Measurements from ENCODE around the gene MAP3K2.

Gene MAP3K2

DNA sequence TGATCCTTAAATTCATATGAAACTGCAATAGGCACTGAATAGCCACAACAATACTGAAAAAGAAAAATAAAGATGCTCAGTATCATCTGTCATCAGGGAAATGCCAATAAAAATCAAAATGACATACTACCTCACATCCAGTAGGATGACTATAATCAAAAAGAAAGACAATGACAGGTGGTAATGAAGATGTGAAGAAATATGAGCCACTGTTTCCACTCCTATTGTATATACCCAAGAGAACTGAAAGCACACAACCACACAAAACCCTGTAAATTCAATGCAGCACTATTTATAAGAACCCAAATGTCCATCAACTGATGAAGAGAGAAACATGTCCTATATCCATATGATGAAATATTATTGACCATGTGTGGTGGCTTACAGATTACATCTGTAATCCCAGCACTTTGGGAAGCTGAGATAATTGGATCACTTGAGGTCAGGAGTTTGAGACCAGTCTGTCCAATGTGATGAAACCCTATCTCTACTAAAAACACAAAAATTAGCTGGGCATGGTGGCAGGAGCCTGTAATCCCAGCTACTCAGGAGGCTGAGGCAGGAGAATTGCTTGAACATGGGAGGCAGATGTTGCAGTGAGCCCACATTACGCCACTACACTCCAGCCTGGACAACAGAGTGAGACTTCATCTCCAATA lies 39.9 kb downstream of the MAP3K2 start:
- no peak for DNase-seq

DNA sequence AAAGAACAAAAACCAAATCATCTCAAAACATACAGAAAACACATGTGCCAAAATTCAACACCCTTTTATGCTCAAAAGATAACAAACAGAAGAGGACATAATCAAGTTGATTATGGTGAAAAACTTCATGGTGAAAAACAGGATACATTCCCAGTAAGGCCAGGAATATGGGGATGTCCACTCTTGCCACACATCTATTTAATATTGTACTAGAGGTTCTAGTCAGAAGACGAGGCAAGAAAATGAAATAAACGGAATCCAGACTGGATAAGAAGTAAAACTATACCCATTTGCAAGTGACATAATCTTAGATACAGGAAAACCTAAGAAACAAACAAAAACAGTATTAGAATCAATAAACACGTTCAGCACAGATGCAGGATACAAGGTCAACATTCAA lies 40.8 kb downstream of the MAP3K2 start:
- no peak for DNase-seq

DNA sequence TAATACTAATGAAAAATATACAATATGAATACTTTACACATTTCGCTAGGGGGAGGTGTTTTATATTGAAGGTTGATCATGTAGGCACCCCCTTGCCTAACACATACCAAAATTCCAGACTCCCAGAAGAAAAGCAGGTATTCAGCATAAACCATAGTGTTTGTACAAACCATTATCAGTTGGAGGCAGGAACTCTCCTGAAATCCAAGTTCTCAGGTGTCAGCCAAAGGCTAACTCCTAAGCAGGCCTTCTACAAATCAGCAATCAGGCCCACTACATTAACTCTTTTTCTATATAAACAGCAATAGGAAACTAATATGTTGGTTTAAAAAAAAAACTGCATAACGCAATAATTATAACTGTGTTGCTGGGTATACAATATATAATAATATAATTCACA lies 44.5 kb downstream of the MAP3K2 start:
- DNase-seq = no peak

DNA sequence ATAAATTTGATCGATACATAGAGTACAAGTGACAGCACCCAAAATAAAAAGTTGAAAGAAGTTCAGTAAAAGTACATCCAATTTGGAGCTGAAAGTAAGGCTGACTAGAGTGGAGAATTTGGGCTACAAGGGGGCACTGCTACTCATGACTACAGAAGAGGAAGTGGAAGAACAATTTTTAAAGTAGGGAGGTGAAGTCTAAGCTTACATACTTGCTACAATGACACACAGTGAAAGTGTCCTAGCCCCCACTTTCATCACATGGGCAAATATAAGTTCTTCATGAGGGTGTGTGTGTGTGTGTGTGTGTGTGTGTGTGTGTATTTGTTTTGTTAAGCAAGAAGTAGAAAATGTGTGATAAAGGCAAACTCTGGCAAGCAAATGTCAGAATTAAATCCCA lies 45.7 kb downstream of the MAP3K2 start:
- no peak for DNase-seq

DNA sequence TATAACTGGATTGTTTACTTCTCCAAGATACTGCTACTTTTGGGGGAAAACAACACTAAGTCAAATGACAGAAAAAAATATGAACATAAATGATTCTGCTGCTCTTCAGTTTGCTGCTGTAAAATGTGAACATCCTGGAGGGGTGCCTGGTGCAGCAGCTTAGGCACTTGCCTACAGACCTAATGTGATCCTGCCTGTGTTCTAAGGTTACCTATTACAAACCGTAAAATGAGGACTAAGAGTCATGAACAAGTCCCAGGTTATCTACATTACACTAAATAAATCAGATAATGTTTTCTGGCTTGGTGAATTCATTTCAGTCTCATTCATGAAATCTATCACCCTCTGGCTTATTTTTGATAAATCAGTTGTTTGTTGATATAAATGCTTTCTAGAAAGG lies 55.4 kb downstream of the MAP3K2 start:
- no peak for DNase-seq

DNA sequence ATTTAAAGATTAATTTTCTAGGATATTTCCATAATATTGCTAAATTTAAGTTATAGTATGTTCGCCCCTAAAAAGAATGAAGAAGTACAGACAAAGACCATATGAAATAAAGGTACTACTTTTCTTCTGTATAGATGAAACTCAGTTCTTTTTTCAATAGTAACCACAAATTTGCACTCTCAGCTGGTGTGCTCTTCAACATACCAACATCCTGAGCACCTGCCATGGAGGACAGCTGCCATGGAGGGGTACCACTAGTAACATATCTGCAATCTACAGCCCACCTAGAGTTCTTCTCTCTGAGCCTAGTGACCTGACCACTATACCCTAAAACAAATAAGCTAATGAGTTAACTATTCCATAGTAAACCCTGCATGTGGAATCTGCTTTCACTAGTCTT lies 57.0 kb downstream of the MAP3K2 start:
- no peak for DNase-seq

DNA sequence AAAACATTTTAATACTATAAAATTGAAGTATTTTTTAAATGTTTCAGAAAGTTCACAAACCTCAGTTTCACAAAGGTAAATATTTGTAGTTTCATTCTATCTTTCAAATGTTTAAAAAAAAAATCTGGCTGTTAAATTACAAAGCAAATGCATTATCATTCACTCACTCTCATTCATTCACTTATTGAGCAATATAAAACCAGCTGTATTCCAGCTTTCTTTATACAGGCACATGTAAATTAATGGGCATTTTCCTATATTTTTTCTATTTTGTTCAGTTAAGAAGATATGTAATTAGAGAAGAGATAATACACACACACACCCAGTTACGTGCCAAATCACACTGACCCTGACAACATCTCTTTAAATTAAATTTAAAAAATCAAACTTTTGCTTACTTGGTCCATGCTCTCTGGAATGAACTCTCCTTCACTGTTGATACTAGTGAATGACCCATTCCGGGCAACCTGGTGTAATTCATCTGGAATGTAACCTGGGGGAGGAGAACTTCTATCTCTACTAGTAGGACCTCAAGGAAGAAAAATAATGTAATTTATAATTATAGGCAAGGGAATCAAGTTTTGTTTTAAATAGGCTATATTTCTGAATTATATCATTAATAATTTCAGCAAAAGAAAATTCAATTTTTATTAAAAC lies 61.4 kb downstream of the MAP3K2 start:
- DNase-seq = no peak

DNA sequence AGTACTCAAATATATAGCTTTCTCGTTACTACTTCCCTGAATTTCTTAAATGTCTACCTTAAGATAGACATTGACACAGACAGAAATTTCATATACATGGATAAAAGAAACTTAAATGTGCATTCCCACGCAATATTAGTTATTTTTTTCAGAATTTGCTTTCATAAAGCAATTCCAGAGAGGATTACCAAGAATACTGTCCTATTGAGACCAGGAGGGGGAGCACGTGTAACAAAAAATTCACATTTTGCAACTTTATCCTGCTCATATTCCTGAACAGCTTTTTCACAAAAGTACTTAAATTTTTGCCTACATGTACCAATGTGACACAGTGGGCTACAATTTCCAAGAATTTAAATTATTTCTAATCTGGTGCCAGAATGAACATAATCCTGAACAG lies 63.1 kb downstream of the MAP3K2 start:
- DNase-seq = no peak

DNA sequence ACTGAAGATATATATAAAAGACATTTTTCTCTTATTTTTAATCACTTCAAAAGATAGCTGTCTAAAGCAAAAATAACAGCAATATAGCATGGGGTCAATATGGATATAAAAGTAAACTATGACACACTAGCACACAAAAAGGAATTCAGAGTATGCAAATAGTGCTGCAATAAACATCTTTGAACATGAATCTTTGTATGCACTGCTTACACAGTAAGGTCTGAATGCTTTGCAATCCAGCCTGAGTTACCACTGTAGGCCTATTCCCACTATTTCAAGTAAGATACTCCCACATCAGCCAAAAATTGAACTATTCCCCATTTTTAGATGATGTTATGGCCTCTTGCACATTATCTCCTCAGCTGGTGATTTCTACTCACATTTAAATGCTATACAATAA lies 66.5 kb downstream of the MAP3K2 start:
- DNase-seq = no peak

DNA sequence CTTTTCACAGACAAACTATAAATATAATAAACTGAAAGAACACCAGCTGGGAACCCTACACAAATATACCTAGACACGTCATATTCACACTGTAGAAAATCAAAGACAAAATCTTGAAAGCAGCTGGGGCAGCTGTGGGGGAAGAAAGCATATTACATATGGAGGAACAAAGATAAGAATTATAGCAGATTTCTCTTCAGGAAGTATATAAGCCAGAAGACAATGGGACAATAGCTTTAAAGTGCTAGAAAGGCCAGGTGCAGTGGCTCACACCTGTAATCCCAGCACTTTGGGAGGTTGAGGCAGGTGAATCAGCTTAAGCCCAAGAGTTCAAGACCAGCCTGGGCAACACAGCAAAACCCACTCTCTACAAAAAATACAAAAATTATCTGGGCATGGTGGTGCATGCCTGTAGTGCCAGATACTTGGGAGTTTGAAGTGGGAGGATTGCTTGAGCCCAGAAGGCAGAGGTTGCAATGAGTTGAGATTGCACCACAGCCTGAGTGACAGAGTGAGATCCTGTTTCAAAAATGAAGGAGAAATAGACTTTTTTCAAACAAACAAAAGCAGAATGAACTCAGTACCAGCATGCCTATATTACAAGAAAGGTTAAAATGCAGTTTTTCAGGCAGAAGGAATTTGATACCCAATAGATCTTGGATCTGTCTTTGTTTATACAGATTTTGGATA lies 67.0 kb downstream of the MAP3K2 start:
- DNase-seq = no peak

DNA sequence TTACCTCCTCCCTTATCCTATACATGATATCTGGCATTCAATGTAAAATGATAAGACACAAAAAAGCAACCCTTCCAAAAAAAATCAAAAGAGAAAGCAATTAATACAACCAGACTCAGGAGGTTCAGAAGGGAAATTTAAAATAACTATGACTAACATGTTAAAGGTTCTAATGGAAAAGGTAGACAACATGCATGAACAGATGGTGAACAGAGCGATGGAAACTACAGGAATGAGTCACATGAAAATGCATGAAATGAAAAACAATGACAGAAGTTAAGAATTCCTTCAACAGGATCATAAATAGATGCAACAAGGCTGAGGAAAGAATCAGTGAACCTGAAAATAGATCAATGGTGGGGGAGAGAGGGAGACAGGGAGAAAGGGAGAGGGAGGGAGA lies 67.7 kb downstream of the MAP3K2 start:
- DNase-seq = no peak

DNA sequence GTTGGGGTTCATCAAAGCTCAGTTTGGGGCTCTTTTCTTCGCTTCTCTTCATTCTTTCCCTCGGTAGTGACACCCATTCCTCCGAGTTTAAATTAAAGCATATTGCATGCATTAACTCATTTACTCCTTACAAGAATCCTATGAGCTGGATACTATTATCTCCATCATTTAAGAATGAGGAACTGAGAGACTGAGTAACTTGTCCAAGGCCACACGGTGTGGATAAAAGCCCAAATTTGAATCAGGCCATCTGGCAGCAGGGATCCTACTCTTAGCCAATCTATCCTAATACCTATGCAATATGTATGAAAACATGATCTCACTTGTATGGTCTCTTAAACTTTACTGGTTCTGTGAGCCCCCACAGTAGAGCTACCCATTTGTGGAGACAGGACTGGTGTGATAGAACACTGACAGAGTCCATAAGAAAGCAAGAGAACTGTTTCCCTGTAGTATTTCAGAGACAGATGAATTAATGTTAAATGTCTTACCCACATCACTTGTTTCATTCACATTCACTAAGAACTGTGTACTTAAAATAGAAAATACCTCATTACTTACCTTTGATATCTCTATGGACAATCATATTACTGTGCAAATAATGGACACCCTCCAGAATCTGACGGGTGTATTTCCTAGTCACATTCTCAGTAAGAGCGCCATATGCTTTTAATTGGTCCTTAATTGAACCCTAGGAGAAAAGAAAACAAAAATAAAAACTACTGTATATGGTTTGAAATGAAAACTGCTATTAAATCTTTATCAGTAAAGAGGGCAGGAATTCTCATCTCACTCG lies 73.4 kb downstream of the MAP3K2 start:
- no peak for DNase-seq

DNA sequence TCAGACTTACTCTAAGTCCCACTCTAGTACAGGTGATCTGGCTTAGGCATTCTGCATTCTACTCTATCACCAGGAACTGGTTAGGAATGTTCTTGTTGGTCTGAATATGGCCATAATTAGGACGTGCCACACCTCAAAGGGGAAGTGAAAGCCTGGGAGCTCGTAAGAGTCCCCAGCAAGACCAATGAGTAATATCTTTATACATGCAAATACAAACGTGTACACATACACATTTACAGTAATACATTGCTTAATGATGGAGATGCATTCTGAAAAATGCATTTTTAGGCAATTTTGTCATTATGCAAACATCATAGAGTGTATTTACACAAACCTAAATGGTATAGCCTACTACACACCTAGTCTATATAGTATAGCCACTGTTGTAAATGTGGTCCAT lies 74.4 kb downstream of the MAP3K2 start:
- no peak for DNase-seq

DNA sequence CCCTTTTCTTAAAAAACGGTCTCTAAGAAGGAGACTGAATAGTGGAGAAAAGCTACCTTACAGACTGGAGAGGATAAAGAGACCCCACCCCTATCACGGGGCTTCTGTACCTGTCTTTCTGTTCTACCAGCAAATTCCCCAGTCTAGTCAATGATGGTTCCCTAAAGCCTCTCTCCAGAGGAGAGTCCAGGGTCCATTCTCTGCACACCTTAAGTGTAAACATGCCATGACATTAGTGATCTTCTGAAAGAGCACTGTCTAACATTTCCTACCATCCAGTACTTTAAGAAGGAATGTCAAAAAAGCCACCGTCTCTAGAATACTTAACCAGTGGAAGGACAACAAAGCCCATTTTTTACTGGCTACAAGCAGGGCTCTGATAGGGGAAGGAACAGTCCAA lies 76.8 kb downstream of the MAP3K2 start:
- no peak for DNase-seq

DNA sequence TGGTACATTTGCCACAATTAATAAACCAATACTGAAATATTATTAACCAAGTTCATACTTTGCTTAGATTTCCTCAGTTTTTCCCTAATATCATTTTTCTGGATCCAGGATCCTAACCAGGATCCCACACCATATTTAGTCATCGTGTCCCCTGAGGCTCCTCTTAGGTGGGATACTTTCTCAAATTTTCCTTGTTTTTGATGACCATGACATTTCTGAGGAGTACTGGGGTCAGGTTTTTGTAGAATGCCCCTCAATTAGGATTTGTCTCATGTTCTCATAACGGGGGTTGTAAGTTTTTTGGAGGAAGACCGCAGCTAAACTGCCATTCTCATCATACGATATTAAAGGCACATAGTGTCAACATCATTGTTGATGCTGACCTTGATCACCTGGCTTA lies 78.3 kb downstream of the MAP3K2 start:
- DNase-seq = no peak

DNA sequence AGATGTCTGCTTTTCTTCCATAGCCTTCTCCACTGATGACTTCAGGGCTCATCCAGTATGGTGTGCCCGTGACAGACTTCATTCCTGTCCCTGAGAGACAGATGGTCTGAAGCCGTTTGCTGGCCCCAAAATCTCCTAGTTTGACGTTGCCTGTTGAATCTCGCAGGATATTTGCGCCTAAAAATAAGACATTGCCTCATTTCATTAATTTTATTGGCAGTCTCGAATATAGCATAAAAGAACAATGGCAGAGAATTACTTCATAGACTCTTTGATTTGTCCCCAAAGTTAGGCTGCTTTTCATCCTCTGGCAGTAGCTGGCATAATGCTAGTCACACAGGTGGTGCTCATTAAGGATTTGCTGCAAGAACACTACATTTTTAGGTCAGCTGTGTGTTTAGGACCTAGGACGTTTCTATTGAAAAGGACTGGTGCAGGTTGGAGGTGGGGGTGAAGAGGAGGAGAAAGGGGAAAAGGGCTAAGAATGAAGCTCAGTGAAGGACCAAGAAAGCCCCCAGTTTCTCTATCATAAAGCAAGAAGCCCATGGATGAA lies 79.1 kb downstream of the MAP3K2 start:
- peak; percentile 10 to 18 for DNase-seq

DNA sequence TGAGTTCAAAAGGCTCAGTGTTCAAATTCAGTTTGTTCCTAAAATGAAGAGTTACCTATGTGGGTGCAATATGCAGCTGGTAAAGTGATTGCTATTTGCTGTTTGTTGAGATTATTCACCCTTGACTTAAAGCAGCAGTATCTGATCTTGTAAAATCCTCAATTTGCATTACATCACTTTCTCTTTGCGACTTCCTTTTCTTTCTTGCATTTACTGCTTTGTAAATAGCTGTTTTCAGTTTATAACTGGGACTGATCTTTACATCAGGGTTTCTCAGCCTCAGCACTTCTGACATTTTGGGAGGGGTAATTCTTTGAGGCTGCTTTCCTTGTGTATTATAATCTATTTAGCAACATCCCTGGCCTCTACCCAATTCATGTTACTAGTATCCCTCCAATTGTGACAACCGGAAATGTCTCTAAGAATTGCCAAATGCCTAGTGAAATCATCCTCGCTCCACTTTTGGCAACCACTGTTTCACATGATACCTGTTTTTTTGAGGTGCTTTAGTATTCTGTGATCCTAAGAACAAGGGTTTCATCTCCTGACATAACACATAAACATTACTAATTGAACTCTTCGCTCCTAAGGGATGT lies 81.7 kb downstream of the MAP3K2 start:
- DNase-seq = no peak

DNA sequence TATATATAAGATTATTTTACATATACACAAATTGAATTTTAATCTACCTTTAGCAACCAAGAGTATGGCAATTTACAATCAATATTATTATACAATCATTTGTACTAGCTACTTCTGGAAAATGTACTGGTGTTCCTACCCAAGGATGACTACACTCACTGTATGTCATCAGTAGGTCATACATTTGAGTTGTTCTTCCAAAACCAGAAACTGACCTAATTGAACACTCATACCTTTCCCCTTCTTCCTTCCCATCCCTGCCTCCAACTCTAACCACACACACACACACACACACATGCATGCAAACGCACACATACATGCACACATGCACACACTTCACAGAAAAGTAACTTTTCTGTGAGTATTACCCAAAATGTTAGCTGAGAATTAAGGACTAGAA lies 85.6 kb downstream of the MAP3K2 start:
- no peak for DNase-seq

DNA sequence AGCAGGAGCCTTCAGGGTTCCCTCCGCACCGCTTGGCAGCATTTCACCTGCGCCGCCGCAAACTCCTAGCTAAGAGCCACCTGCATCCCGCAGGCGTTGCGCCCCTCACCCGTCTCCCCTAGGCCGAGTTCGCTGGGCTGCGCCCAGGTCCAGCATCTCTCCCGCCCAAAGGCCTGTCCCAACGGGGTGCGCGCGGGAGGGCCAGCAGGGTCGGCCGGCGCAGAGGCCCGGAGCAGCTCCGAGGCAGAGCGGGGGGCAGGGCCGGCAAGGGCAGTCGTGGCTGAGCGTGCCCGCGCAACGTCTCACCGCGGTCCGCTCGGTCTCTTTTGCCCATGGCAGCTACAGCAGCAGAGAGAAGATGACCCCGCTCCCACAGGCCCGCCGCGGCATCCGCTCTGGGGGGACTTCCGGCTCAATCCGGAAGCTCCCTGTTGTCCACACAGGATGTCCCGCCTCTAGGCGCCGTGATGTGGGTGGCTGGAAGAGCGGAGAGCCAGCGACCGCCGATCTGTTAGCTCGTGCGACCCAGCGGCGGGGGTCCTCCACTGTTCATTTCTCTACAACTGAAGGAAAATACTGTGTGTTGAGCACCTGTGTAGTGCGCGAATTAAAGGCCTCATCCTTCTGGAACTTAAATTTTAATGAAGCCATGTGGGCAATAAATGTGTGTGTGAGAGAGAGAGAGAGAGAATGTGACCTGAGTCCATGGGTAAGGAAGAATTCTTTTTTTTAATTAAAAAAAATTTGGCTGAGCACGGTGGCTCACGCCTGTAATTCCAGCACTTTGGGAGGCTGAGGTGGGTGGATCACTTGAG lies 93.8 kb downstream of the MAP3K2 start, which contains the start of gene ERCC3:
Gene ERCC3 (minus strand): TSS at position 397 of the 815 bp plus-strand sequence. CDS start 63 bp downstream, at position 334.
- peak in 1 of 2 experiments; percentile 47 for DNase-seq

DNA sequence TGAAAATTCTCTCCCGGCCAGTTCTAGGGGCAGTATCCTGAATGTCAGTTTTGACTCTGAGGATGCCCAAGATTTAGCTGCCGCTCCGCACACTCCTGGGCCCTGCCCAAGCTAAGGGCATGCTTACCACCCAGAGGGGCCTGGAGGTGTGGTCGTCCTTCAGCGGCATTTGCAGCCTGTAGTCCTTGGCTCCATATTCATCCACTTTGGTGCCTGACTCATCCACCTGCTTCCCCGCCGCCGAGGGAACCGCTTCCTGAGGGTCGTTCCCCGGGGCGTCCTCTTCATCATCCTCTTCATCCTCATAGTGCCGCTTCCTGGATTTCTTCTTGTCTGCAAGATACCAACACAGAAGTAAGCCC lies 94.4 kb downstream of the MAP3K2 start:
- no peak for DNase-seq

DNA sequence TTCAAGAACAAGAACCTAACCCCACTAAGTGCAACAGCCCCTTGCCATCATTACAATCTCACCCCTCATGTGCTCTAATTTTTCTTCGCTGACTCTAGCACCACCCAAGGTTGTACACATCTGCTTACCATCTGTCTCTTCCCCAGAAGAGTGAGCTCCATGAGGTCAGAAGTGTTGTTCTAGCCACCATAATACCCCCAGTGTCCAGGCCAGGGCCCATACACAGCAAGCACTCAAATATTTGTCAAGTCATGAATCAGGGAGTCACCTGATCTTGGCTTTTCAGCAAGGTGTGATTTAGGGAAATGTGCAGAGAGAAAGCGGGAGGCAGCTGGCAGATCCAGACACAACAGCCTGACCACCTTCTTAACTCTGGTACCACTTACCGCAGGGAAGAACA lies 99.5 kb downstream of the MAP3K2 start:
- DNase-seq = no peak

DNA sequence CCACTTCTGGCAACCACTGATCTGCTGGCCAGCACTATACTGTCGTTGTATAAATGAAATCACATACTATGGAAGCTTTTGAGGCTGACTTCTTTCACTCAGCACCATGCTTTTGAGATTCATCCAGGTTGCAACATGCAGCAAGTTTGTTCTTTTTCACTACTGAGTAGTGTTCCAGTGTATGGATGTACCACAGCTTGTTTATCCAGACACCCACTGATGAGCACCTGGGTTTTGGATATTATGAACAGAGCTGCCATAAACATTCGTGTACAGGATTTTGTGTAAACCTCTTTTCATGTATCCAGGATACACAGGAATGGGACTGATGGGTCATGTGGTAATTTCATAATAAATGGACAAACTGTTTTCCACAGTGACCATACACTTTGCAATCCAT lies 104.5 kb downstream of the MAP3K2 start:
- no peak for DNase-seq

Data from cerebellar nuclear complex (tissue), 1 donor.